Vagina (tissue), 2 donors: Measurements from ENCODE around the gene EFNB2. TPM values are rescaled to one million over a fixed set of nuclear protein-coding genes. Genes with fewer than 3 reads are reported as not detected.
A peak's percentile ranks its signal among the peaks of the same experiment; 100 is the strongest.

Experiments used
- DNase-seq, 2 donors: peaks; one replicate each; pipeline ENCODE4 v3.0.0-alpha.2; 2017; ENCODE audit errors: extremely low spot score in 2 of 2
- H3K27ac ChIP-seq: fragments of 200-600 bp; sonication (generic); one replicate; pipeline ENCODE4 v1.5.1; 2019
- H3K27me3 ChIP-seq: fragments of 200-600 bp; sonication (generic); one replicate; pipeline ENCODE4 v1.5.1; 2019
- H3K36me3 ChIP-seq, 2 donors: fragments of 200-600 bp; sonication (generic); one replicate each; pipeline ENCODE4 v1.5.1; 2017 to 2019
- H3K4me1 ChIP-seq: fragments of 200-600 bp; sonication (generic); one replicate; pipeline ENCODE4 v1.5.1; 2019
- H3K4me3 ChIP-seq, 2 donors: fragments of 200-600 bp; sonication (generic); 1 replicate in 1 of 2; 2 replicates in 1 of 2; pipeline ENCODE4 v1.5.1; 2016 to 2019
- H3K9me3 ChIP-seq: fragments of 200-600 bp; sonication (generic); one replicate; pipeline ENCODE4 v1.5.1; 2019
- POLR2A ChIP-seq, 2 donors: fragments of 450-650 bp; IDR thresholded peaks; one replicate each; pipeline ENCODE4 v1.6.1; 2017; ENCODE audit warnings: antibody characterized with exemption in 2 of 2, mild to moderate bottlenecking in 2 of 2, moderate library complexity in 2 of 2
- POLR2AphosphoS5 ChIP-seq, 2 donors: sonication (generic); formaldehyde crosslinking; IDR thresholded peaks; one replicate each; pipeline ENCODE4 v1.9.0; 2017; ENCODE audit warnings: antibody characterized with exemption in 2 of 2, mild to moderate bottlenecking in 2 of 2, low read depth in 1 of 2; ENCODE audit not compliant: insufficient read depth in 1 of 2
- intact Hi-C: fragments of 100-400 bp; cut with DNase I; formaldehyde crosslinking; loops from one replicate; pipeline ENCODE4 v1.15.1; 2023
- total RNA-seq: library from RNA; depleted of rRNA; stranded (reverse); fragments of >200 nt; gene quantifications from one replicate; pipeline ENCODE4 v1.2.3, GENCODE V29; 2016
- TF ChIP-seq, protein P1 (sequence below), 3 experiments: fragments of 450-650 bp in 2 of 3; fragments of 200-600 bp in 1 of 3; sonication (generic) in 1 of 3; IDR thresholded peaks; one replicate each; pipeline ENCODE4 v1.5.1; 2017 to 2019; ENCODE audit warnings: antibody characterized with exemption in 3 of 3, mild to moderate bottlenecking in 2 of 3, moderate library complexity in 2 of 3

The EFNB2 gene, protein sequence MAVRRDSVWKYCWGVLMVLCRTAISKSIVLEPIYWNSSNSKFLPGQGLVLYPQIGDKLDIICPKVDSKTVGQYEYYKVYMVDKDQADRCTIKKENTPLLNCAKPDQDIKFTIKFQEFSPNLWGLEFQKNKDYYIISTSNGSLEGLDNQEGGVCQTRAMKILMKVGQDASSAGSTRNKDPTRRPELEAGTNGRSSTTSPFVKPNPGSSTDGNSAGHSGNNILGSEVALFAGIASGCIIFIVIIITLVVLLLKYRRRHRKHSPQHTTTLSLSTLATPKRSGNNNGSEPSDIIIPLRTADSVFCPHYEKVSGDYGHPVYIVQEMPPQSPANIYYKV
- 17.9 TPM for total RNA-seq

DNA sequence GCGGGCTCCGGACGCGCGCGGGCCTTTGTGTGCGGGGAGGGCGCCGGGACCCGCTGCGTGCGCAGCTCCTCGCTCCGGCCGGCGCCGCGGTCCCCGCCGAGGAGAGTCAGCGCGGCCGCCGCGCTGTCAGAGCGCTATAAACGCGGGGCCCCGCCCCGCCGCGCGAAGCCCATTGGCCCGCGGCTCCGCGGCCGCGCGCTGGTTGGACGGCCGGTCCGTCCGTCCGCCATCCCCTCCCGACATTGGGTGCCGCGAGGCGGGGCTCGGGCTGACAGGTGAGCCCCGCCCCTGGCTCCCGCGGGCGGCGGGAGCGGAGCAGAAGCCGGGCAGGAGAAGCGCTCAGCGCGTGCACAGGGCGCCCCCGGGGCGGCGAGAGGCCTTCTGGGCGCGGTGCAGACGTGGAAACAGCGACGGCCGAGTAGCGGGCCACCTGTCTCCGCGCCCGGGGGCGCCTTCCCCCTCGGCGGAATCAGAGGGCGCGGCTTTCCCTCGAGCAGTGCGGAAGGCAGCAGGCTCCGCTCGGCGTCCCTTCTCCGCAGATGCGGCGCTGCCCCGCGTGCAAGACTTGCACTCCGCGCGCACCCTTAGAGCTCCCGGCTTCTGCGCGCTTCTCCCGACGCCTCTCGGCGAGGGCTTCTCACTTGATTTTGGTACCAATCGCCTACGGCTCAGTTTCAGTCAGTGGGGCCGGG is at the start of gene EFNB2:
EFNB2 (minus strand) TSS at position 111 of the 692 bp plus-strand sequence. CDS start 698 bp downstream, outside the sequence.
- peaks cover 26% of the 10 kb centered on the region for H3K4me1 ChIP-seq
- TF ChIP-seq POLR2A (IDR thresholded peaks at IDR 0.05): peak; percentile 91 to 93
- TF ChIP-seq, protein P1, sequence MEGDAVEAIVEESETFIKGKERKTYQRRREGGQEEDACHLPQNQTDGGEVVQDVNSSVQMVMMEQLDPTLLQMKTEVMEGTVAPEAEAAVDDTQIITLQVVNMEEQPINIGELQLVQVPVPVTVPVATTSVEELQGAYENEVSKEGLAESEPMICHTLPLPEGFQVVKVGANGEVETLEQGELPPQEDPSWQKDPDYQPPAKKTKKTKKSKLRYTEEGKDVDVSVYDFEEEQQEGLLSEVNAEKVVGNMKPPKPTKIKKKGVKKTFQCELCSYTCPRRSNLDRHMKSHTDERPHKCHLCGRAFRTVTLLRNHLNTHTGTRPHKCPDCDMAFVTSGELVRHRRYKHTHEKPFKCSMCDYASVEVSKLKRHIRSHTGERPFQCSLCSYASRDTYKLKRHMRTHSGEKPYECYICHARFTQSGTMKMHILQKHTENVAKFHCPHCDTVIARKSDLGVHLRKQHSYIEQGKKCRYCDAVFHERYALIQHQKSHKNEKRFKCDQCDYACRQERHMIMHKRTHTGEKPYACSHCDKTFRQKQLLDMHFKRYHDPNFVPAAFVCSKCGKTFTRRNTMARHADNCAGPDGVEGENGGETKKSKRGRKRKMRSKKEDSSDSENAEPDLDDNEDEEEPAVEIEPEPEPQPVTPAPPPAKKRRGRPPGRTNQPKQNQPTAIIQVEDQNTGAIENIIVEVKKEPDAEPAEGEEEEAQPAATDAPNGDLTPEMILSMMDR (IDR thresholded peaks at IDR 0.05): no peak
- peak in 1 of 2 donors; percentile 56 for TF ChIP-seq POLR2AphosphoS5 (IDR thresholded peaks at IDR 0.05; ENCODE audit: insufficient read depth in 1 of 2, low read depth in 1 of 2)
- no peak for DNase-seq
- H3K9me3 ChIP-seq: no peaks in the 10 kb centered on the region
- peak within 1 kb of the TSS; percentile 74 to 83 for H3K4me3 ChIP-seq
- no peaks in the 10 kb centered on the region for H3K27me3 ChIP-seq
- intact Hi-C loops: loop anchor here (10.0 kb wide), 1 partner anchor 379 kb away; no protein-coding TSS in a partner anchor
- H3K36me3 ChIP-seq: peaks cover 0 to 10% of the 10 kb centered on the region in 2 donors
- H3K27ac ChIP-seq: peak within 1 kb of the TSS; percentile 95

DNA sequence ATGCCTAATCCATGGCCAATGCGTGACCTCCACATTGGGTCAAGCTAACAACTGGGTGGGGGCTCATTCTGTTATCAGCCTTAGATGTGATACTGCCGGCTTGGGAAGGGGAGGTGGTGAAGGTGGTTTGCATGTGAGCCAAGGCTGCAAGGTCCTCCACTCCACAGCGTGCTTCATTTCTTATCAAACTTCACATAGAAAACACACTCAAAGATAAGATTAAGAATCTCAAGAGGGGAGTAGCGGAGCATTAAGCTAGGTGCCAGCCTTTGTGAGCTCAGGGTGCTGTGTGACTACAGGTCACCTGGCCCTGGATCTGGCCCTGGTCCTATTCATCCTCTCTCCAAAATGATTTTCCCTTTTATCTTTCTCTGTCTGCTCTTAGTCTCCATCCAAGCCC is 45.8 kb upstream of the EFNB2 start:
- Histone ChIP-seq H3K36me3 (no peaks in the 10 kb centered on the region), H3K27me3 (peaks cover 4% of the 10 kb centered on the region), H3K4me1 (no peaks in the 10 kb centered on the region), H3K27ac (no peak overlapping the region), H3K4me3 (no peak overlapping the region), H3K9me3 (no peaks in the 10 kb centered on the region)
- intact Hi-C loops: no loop called here
- DNase-seq: no peak
- TF ChIP-seq POLR2AphosphoS5 (IDR thresholded peaks at IDR 0.05; ENCODE audit: insufficient read depth in 1 of 2, low read depth in 1 of 2) (no peak), POLR2A (IDR thresholded peaks at IDR 0.05) (no peak)
- TF ChIP-seq, protein P1 (IDR thresholded peaks at IDR 0.05): no peak

DNA sequence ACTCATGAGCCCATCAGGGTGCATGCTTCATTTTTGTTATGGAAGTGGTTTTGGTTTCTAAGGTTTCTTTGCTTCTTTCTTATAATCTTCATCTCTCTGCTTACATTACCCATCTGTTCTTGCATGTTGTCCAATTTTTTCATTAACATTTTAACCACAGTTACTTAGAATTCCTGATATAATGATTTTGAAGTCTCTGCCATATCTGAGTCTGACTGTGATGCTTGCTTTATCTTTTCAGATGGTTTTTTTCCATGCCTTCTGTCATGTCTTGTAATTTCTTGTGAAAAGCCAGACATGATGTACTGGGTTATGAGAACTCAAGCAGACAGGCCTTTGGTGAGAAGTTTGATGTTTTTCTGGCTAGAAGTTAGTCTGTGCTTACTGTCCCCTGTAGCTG is 40.4 kb upstream of the EFNB2 start:
- TF ChIP-seq POLR2A (IDR thresholded peaks at IDR 0.05) (no peak), POLR2AphosphoS5 (IDR thresholded peaks at IDR 0.05; ENCODE audit: insufficient read depth in 1 of 2, low read depth in 1 of 2) (no peak)
- TF ChIP-seq, protein P1 (IDR thresholded peaks at IDR 0.05): no peak
- intact Hi-C loops: no loop called here
- peaks cover 4% of the 10 kb centered on the region for H3K27me3 ChIP-seq
- peak overlapping the region in 1 of 2 donors; percentile 5 for H3K4me3 ChIP-seq
- no peak for DNase-seq
- H3K4me1 ChIP-seq: peaks cover 10% of the 10 kb centered on the region
- H3K36me3 ChIP-seq: no peaks in the 10 kb centered on the region
- H3K9me3 ChIP-seq: no peaks in the 10 kb centered on the region
- H3K27ac ChIP-seq: no peak overlapping the region

DNA sequence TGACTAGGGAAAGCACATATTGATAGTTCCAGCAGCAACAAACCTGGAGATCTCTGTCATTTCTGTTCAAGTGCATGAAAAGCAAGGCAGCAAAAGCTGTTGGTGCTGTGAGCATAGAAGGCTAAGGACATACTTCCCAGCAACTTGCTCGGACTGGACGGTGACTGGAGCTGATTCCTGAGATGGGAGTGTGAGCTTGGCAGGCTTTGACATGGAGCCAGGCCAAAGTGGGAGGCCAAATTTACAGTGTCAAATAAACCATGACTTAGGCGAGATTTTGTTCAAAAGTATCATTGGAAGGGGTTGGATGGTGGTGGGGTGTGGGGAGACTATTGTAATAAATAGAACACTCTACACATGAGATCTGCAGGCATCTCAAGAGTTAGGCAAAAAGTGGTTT is 38.4 kb upstream of the EFNB2 start:
- TF ChIP-seq, protein P1 (IDR thresholded peaks at IDR 0.05): no peak
- TF ChIP-seq POLR2A (IDR thresholded peaks at IDR 0.05) (no peak), POLR2AphosphoS5 (IDR thresholded peaks at IDR 0.05; ENCODE audit: insufficient read depth in 1 of 2, low read depth in 1 of 2) (no peak)

More for the DNA sequence above, 38.4 kb upstream of the EFNB2 start:
- intact Hi-C loops: no loop called here
- Histone ChIP-seq H3K27ac (peak overlapping the region; percentile 74), H3K4me3 (peak overlapping the region in 1 of 2 donors; percentile 3), H3K36me3 (no peaks in the 10 kb centered on the region), H3K4me1 (peaks cover 10% of the 10 kb centered on the region), H3K27me3 (no peaks in the 10 kb centered on the region), H3K9me3 (no peaks in the 10 kb centered on the region)
- DNase-seq: no peak
